Adipocyte (in vitro differentiated cells): ENCODE measurements around the gene SMARCB1.
A peak's percentile ranks its signal among the peaks of the same experiment; 100 is the strongest.

ENCODE experiments used
- DNase-seq: peaks from one replicate; pipeline ENCODE4 v3.0.0-alpha.2; 2015; ENCODE audit warnings: low read depth
- H3K27me3 ChIP-seq: replicated peaks from 2 replicates; pipeline ENCODE4 v1.7.0; 2013; ENCODE audit warnings: mild to moderate bottlenecking, low read length, moderate library complexity; ENCODE audit not compliant: control insufficient read depth, insufficient read depth
- H3K36me3 ChIP-seq: 2 replicates; pipeline ENCODE4 v1.7.0; 2013; ENCODE audit warnings: low read length, mild to moderate bottlenecking, moderate library complexity; ENCODE audit not compliant: control insufficient read depth, insufficient read depth, severe bottlenecking
- H3K4me1 ChIP-seq: 2 replicates; pipeline ENCODE4 v1.7.0; 2013; ENCODE audit warnings: mild to moderate bottlenecking, low read length, moderate library complexity; ENCODE audit not compliant: control insufficient read depth, insufficient read depth
- H3K4me3 ChIP-seq: 2 replicates; pipeline ENCODE4 v1.7.0; 2013; ENCODE audit warnings: mild to moderate bottlenecking, low read length, moderate library complexity
- H3K9ac ChIP-seq: 2 replicates; pipeline ENCODE4 v1.7.0; 2013; ENCODE audit warnings: mild to moderate bottlenecking, low read length, moderate library complexity
- H3K9me3 ChIP-seq: 2 replicates; pipeline ENCODE4 v1.7.0; 2013; ENCODE audit warnings: mild to moderate bottlenecking, low read length, moderate library complexity; ENCODE audit not compliant: control insufficient read depth

The SMARCB1 gene

DNA sequence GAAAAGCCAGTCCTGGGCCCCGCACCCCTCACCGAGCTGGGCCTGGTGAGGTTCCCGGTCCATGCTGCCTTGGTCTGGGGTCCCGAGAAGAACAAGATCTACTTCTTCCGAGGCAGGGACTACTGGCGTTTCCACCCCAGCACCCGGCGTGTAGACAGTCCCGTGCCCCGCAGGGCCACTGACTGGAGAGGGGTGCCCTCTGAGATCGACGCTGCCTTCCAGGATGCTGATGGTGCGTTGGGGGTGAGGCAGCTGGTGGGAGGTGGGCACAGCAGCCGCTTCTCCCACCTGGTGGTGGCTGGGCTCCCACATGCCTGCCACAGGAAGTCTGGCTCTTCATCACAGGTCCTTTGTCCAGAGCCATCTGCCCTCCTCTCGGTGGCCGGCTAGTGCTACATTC, 4.5 kb upstream of the SMARCB1 start:
- no peak for DNase-seq

GRCh38 chr22:23782703-23783102, 4.1 kb upstream of the SMARCB1 start:
- Histone ChIP-seq H3K4me3 (no peak overlapping the region), H3K27me3 (peaks cover 2% of the 10 kb centered on the region), H3K9me3 (no peaks in the 10 kb centered on the region), H3K4me1 (peaks cover 22% of the 10 kb centered on the region), H3K36me3 (no peaks in the 10 kb centered on the region), H3K9ac (no peak overlapping the region)
- no peak for DNase-seq

More for the DNA sequence above, 4.5 kb upstream of the SMARCB1 start:
- Histone ChIP-seq H3K4me3 (no peak overlapping the region), H3K36me3 (no peaks in the 10 kb centered on the region), H3K9ac (no peak overlapping the region), H3K9me3 (no peaks in the 10 kb centered on the region), H3K27me3 (peaks cover 2% of the 10 kb centered on the region), H3K4me1 (peaks cover 22% of the 10 kb centered on the region)

- H3K4me1 ChIP-seq: peaks cover 30% of the 10 kb centered on the region
- no peaks in the 10 kb centered on the region for H3K36me3 ChIP-seq
- H3K9me3 ChIP-seq: no peaks in the 10 kb centered on the region
- H3K4me3 ChIP-seq: no peak overlapping the region
- H3K9ac ChIP-seq: no peak overlapping the region
- peaks cover 2% of the 10 kb centered on the region for H3K27me3 ChIP-seq
- no peak for DNase-seq
Observed at GRCh38 chr22:23783265-23784150, 3.3 kb upstream of the SMARCB1 start.

DNA sequence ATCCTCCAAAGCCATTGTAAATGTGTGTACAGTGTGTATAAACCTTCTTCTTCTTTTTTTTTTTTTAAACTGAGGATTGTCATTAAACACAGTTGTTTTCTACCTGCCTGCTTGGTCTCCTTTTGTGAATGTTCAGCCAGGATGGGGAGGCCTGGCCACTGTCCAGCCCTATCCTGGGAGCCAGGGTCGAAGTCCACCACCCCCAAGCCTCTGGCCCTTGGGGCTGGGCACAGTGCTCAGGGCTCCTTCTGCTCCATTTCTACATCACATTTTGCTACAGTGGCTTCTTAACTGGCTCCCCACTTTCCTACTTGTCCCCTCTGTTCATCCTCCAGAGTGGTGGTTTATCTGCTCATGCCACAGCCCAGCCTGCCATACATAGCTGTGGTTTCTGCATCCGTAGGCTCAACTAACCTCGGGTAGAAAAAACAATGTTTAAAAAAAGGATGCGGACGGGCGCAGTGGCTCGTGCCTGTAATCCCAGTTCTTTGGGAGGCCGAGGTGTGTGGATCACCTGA, 2.5 kb upstream of the SMARCB1 start:
- no peaks in the 10 kb centered on the region for H3K36me3 ChIP-seq
- peaks cover 32% of the 10 kb centered on the region for H3K4me1 ChIP-seq
- H3K4me3 ChIP-seq: no peak overlapping the region
- DNase-seq: peak; percentile 62
- no peak overlapping the region for H3K9ac ChIP-seq
- H3K27me3 ChIP-seq: peaks cover 2% of the 10 kb centered on the region
- no peaks in the 10 kb centered on the region for H3K9me3 ChIP-seq

DNA sequence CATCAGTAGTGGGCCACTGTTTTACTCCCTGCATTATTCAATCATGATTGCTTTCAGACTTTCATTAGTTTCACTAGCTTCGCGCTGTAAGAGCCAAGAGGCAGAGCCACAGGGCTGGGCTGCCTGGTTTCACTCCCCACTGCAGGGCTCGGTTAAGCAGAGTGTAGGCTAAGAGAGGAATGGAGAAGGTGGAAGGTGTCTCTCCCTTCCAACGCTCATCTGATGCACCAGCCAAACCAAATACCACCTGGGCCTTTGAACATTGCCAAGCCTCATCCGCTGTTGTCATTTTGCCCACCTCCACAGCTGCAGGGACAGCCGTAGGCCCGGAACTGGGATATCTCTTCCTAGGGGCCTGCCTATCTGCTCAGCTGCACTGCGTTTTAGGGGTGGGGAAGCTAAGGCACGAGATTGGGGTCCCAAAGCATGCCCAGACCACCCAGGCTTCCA, 480 bp upstream of the SMARCB1 start:
- no peak for DNase-seq
- H3K36me3 ChIP-seq: no peaks in the 10 kb centered on the region
- H3K9me3 ChIP-seq: no peaks in the 10 kb centered on the region
- H3K4me1 ChIP-seq: peaks cover 36% of the 10 kb centered on the region
- H3K9ac ChIP-seq: peak overlapping the region; percentile 99
- H3K27me3 ChIP-seq: peaks cover 2% of the 10 kb centered on the region
- peak overlapping the region; percentile 94 for H3K4me3 ChIP-seq

DNA sequence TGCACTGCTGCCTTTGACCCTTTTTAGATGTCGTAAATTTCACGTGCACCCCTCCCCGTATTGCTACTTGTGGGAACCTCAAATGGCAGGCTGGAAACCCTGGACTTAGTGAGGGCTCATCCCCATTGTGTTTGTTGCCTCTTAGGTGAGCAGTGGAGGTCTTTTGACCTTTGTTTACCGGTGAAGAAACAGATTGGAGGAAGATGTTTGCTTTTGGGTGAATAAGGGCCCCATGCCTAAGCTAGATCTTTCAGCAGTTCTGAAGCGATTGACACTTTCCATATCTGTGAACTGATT, 782 bp downstream of the SMARCB1 start:
- H3K36me3 ChIP-seq: peaks cover 3% of the 10 kb centered on the region
- no peaks in the 10 kb centered on the region for H3K9me3 ChIP-seq
- peak overlapping the region; percentile 99 for H3K9ac ChIP-seq
- peak overlapping the region; percentile 94 for H3K4me3 ChIP-seq
- H3K27me3 ChIP-seq: peaks cover 2% of the 10 kb centered on the region
- peaks cover 33% of the 10 kb centered on the region for H3K4me1 ChIP-seq
- no peak for DNase-seq

GRCh38 chr22:23787910-23788309, 1.1 kb downstream of the SMARCB1 start:
- no peak for DNase-seq
- Histone ChIP-seq H3K4me3 (peak overlapping the region; percentile 94), H3K36me3 (peaks cover 4% of the 10 kb centered on the region), H3K4me1 (peaks cover 33% of the 10 kb centered on the region), H3K9ac (peak overlapping the region; percentile 99), H3K27me3 (peaks cover under 1% of the 10 kb centered on the region), H3K9me3 (no peaks in the 10 kb centered on the region)

DNA sequence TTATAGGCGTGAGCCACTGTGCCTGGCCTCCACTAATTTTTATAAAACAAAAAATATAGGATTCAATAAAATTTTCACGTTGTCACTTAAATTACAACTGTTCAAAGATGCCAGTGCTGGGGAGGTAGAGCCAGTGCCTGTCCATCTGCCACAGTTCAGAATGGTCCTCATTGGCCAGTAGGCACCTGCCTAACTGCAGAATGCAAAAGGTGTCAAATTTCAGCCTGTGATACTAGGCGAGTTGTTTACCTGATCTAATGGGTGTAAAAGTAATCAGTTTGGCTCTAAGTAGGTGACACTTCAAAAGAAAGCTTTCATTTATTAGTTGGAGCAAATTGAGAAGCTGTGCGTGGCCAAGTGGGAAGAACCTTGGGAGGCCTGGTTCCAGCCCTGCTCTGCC, 2.4 kb downstream of the SMARCB1 start:
- no peak overlapping the region for H3K9ac ChIP-seq
- no peaks in the 10 kb centered on the region for H3K9me3 ChIP-seq
- no peak for DNase-seq
- H3K36me3 ChIP-seq: peaks cover 15% of the 10 kb centered on the region
- H3K4me1 ChIP-seq: peaks cover 33% of the 10 kb centered on the region
- no peak overlapping the region for H3K4me3 ChIP-seq
- H3K27me3 ChIP-seq: no peaks in the 10 kb centered on the region

GRCh38 chr22:23789638-23790037, 2.9 kb downstream of the SMARCB1 start:
- Histone ChIP-seq H3K9me3 (no peaks in the 10 kb centered on the region), H3K36me3 (peaks cover 19% of the 10 kb centered on the region), H3K27me3 (no peaks in the 10 kb centered on the region), H3K9ac (no peak overlapping the region), H3K4me3 (no peak overlapping the region), H3K4me1 (peaks cover 33% of the 10 kb centered on the region)
- no peak for DNase-seq

DNA sequence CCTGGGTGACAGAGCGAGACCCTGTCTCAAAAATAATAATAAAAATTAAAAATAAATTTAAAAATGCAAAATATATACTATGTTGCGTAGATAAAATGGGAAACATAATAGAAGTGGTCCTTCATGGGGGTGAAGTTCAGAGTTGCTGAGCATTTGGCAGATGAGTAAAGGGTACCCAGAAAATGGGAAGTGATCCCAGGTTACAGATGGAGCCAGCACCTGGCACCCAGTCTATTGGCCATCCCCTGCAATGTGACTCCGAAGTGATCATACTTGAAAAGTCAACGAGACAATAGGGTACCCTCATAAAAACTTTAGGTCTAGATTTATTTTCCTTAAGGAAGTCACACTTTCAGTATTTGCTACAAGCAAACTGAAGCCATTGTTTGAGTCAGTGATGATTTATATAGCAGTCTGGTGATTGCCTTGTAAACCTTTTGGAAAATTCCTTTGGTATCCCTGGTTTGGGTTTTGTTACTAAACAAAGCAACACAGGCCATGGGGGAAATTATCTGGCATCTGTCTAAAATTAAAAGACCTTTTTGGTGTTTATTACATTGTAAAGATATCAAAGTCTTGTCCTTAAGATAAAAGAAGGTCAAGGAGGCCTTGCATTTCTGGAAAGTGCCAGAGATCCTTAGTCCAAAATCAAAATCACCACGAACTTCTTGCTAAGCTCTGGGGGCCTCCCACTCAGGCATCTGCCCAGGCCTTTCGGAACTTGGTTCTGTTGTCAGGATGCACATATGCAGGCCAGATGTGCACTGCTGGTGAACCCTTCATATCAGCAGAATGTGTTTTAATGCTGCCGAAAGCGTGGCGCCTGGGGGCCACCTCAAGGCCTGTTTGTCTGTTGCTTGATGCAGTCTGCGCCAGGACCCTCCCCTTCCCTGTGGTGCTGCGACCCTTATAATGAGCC, 4.3 kb downstream of the SMARCB1 start:
- H3K27me3 ChIP-seq: no peaks in the 10 kb centered on the region
- peak; percentile 81 for DNase-seq
- peaks cover 30% of the 10 kb centered on the region for H3K36me3 ChIP-seq
- no peaks in the 10 kb centered on the region for H3K9me3 ChIP-seq
- peaks cover 33% of the 10 kb centered on the region for H3K4me1 ChIP-seq
- peak overlapping the region; percentile 4 for H3K4me3 ChIP-seq
- H3K9ac ChIP-seq: peak overlapping the region; percentile 54
